NB4 (cell line): ENCODE measurements around the gene GRIA2.

Source experiments
- CTCF ChIP-seq: IDR thresholded peaks from one replicate; pipeline ENCODE4 v1.5.1; 2012; ENCODE audit warnings: low read depth, low read length
- MAX ChIP-seq: IDR thresholded peaks from 2 replicates; pipeline ENCODE4 v1.6.1; 2011; ENCODE audit warnings: low read depth, low read length
- POLR2A ChIP-seq: IDR thresholded peaks from 2 replicates; pipeline ENCODE4 v1.6.1; 2011; ENCODE audit warnings: mild to moderate bottlenecking; ENCODE audit not compliant: insufficient read length; ENCODE audit errors: extremely low read depth

GRCh38 chr4:157303471-157303960 is 83.0 kb downstream of the GRIA2 start:
- no peak for TF ChIP-seq POLR2A
- no peak for TF ChIP-seq CTCF
- TF ChIP-seq MAX = no peak
